Fibroblast of pulmonary artery (primary cell): Measurements from ENCODE around the gene FHIT.

Source experiments
- DNase-seq: peaks from one replicate; pipeline ENCODE4 v3.0.0-alpha.2; 2010; ENCODE audit warnings: low read depth
- H3K4me3 ChIP-seq: replicated peaks from 2 replicates; pipeline ENCODE4 v1.5.1; 2011; ENCODE audit warnings: low read depth, mild to moderate bottlenecking, control low read depth, low read length, moderate library complexity
- CTCF ChIP-seq: IDR thresholded peaks from 2 replicates; pipeline ENCODE4 v1.5.1; 2011; ENCODE audit warnings: mild to moderate bottlenecking, control low read depth, low read length, inconsistent platforms; ENCODE audit errors: missing control alignments

The FHIT gene

GRCh38 chr3:60444898-60445437 is 806.3 kb downstream of the FHIT start:
- H3K4me3 ChIP-seq: no peak overlapping the region
- DNase-seq: no peak
- no peak for TF ChIP-seq CTCF

GRCh38 chr3:60440869-60441268 is 810.4 kb downstream of the FHIT start:
- no peak for DNase-seq
- no peak overlapping the region for H3K4me3 ChIP-seq
- no peak for TF ChIP-seq CTCF

GRCh38 chr3:60435941-60436650 is 815.2 kb downstream of the FHIT start:
- DNase-seq: no peak
- no peak overlapping the region for H3K4me3 ChIP-seq
- TF ChIP-seq CTCF: no peak

- no peak for TF ChIP-seq CTCF
- DNase-seq: no peak
- no peak overlapping the region for H3K4me3 ChIP-seq
Observed at GRCh38 chr3:60434950-60435349, 816.3 kb downstream of the FHIT start.

- no peak for TF ChIP-seq CTCF
- no peak for DNase-seq
- no peak overlapping the region for H3K4me3 ChIP-seq
Observed at GRCh38 chr3:60434323-60434722, 816.9 kb downstream of the FHIT start.

- TF ChIP-seq CTCF: peak; percentile 23
- H3K4me3 ChIP-seq: no peak overlapping the region
- DNase-seq: peak; percentile 26
Observed at GRCh38 chr3:60431599-60431958, 819.7 kb downstream of the FHIT start.

- H3K4me3 ChIP-seq: no peak overlapping the region
- no peak for TF ChIP-seq CTCF
- DNase-seq: no peak
Observed at GRCh38 chr3:60430205-60430604, 821.0 kb downstream of the FHIT start.
